ENCODE results near the gene ZNF134.

The ZNF134 gene

GRCh38 chr19:57642396-57643046 lies 28.5 kb downstream of the ZNF134 start:
- Histone ChIP-seq H3K9me3 (peaks cover 4 to 94% (median 65%) of the 10 kb centered on the region in 3 donors), H3K27ac (no peak overlapping the region), H3K36me3 (peaks cover 56 to 71% (median 66%) of the 10 kb centered on the region in 3 donors), H3K27me3 (no peaks in the 10 kb centered on the region), H3K4me1 (no peaks in the 10 kb centered on the region), H3K4me3 (no peak overlapping the region)
- intact Hi-C loops (cut with DNase I; ENCODE audit: low total_unique reads): no loop called here
- no peak for DNase-seq
- no peak for TF ChIP-seq CTCF (IDR thresholded peaks at IDR 0.05)

DNA sequence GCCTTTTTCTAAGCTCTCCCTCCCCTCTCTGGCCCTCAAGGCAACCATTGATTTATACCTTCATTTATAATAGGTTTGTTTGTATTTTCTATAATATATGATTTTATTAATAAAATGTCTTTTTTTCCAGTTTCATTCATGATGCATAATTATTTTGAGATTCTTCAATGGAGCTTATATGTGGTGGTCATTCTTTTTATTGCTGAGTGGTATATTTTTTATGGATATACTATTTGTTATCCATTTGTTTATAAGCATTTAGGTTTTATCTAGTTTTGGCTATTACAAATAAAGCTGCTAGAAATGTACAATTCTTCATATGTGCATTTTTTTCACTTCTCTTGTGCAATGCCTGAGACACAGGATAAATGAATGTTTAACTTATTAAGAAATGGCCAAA lies 29.7 kb downstream of the ZNF134 start:
- TF ChIP-seq CTCF (IDR thresholded peaks at IDR 0.05): no peak
- intact Hi-C loops (cut with DNase I; ENCODE audit: low total_unique reads): no loop called here
- Histone ChIP-seq H3K4me1 (no peaks in the 10 kb centered on the region), H3K9me3 (peaks cover 3 to 92% (median 57%) of the 10 kb centered on the region in 3 donors), H3K27me3 (no peaks in the 10 kb centered on the region), H3K27ac (no peak overlapping the region), H3K4me3 (no peak overlapping the region), H3K36me3 (peaks cover 44 to 59% (median 54%) of the 10 kb centered on the region in 3 donors)
- no peak for DNase-seq

DNA sequence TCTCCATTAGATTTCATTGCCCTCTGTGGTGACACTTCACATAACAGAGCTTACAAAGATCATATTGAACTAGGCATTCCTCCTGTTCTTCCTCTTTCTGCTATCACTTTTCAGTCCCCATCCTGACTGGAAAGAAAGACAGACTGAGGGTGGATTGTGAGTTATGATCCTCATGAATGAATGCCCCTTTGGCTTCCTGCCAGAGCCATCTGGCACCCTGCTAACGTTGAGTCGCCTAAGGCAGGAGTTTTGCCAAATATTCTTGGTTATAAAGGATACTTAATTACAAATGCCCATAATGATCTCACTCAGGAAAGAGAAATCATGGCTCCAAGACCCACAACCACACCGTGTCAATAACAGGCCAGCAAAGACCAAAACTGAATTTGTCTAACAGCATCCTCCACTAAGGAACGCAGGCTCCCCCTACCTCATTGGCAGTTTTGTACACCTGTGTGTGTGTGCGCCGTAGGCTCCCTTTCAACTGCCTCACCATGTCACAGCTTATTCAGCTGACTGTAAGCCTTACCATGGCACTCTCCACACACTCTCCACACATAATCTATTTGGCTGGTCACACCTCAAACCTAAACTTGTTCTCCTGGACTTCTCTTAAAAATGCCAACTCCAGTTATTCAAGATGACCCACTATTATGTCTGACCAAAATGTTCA lies 34.4 kb downstream of the ZNF134 start:
- H3K27me3 ChIP-seq: no peaks in the 10 kb centered on the region
- H3K36me3 ChIP-seq: peaks cover 0 to 14% (median 7%) of the 10 kb centered on the region in 3 donors
- DNase-seq: no peak
- H3K4me3 ChIP-seq: no peak overlapping the region
- peaks cover 2 to 63% (median 21%) of the 10 kb centered on the region in 3 donors for H3K9me3 ChIP-seq
- no peaks in the 10 kb centered on the region for H3K4me1 ChIP-seq
- H3K27ac ChIP-seq: no peak overlapping the region
- no peak for TF ChIP-seq CTCF (IDR thresholded peaks at IDR 0.05)
- intact Hi-C loops (cut with DNase I; ENCODE audit: low total_unique reads): no loop called here

GRCh38 chr19:57651654-57651996 lies 37.6 kb downstream of the ZNF134 start:
- no peak for TF ChIP-seq CTCF (IDR thresholded peaks at IDR 0.05)
- no peak overlapping the region for H3K27ac ChIP-seq
- no peaks in the 10 kb centered on the region for H3K4me1 ChIP-seq
- no peak for DNase-seq
- H3K4me3 ChIP-seq: no peak overlapping the region
- peaks cover 0 to 44% (median 19%) of the 10 kb centered on the region in 3 donors for H3K9me3 ChIP-seq
- no peaks in the 10 kb centered on the region for H3K36me3 ChIP-seq
- intact Hi-C loops (cut with DNase I; ENCODE audit: low total_unique reads): no loop called here
- H3K27me3 ChIP-seq: no peaks in the 10 kb centered on the region

DNA sequence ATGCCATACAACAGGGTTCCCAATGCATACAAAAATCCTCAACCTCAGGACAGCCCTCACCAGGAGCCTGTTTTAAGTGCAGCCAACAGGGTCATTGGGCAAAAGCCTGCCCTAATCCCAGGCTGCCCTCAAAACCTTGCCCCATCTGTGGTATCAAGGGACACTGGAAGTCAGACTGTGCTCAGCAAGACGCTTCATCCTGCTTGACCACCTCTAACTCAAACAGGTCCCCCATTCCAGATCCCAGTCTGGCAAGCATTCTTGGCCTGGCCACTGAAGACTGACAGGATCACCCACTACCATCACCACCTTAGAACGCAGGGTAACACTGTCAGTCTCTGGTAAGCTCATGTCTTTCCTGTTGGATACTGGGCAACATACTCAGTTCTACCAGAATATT lies 39.6 kb downstream of the ZNF134 start:
- no peak for DNase-seq
- H3K27me3 ChIP-seq: no peaks in the 10 kb centered on the region

More for the DNA sequence above, 39.6 kb downstream of the ZNF134 start:
- Histone ChIP-seq H3K4me1 (no peaks in the 10 kb centered on the region), H3K4me3 (no peak overlapping the region), H3K36me3 (no peaks in the 10 kb centered on the region), H3K9me3 (peaks cover 0 to 28% (median 14%) of the 10 kb centered on the region in 3 donors), H3K27ac (no peak overlapping the region)
- no peak for TF ChIP-seq CTCF (IDR thresholded peaks at IDR 0.05)
- intact Hi-C loops (cut with DNase I; ENCODE audit: low total_unique reads): no loop called here

Data from tibial artery (tissue), 4 donors.